SK-N-SH treated with all-trans-retinoic acid at 6 μM for 48 hours (cell line): ENCODE data around the gene ANKRD11.

ENCODE experiments used
- ARNTL ChIP-seq: fragments of 450-650 bp; formaldehyde crosslinking; IDR thresholded peaks from 2 replicates; pipeline ENCODE4 v1.5.0; 2020; ENCODE audit warnings: low read depth, mild to moderate bottlenecking, moderate library complexity, borderline replicate concordance
- CREB5 ChIP-seq: fragments of 250-450 bp; sonication (Bioruptor Pico); IDR thresholded peaks from 2 replicates; pipeline ENCODE4 v1.5.1; 2020; ENCODE audit warnings: low read depth, mild to moderate bottlenecking, moderate library complexity
- CSRNP3 ChIP-seq: fragments of 250-450 bp; sonication (Bioruptor Pico); IDR thresholded peaks from 2 replicates; pipeline ENCODE4 v1.5.1; 2021; ENCODE audit warnings: mild to moderate bottlenecking, moderate library complexity
- GLIS3 ChIP-seq: fragments of 250-450 bp; sonication (Bioruptor Pico); IDR thresholded peaks from 2 replicates; pipeline ENCODE4 v1.5.0; 2020; ENCODE audit warnings: mild to moderate bottlenecking, moderate library complexity
- OSR1 ChIP-seq: fragments of 250-450 bp; sonication (Bioruptor Pico); IDR thresholded peaks from 2 replicates; pipeline ENCODE4 v1.8.0; 2022; ENCODE audit warnings: moderate library complexity, mild to moderate bottlenecking, inconsistent platforms
- PPARA ChIP-seq: fragments of 250-450 bp; sonication (Bioruptor Pico); IDR thresholded peaks from 2 replicates; pipeline ENCODE4 v1.5.0; 2020; ENCODE audit warnings: mild to moderate bottlenecking, borderline replicate concordance
- SNAI2 ChIP-seq: fragments of 250-450 bp; sonication (Bioruptor Pico); IDR thresholded peaks from 2 replicates; pipeline ENCODE4 v1.5.0; 2020; ENCODE audit warnings: mild to moderate bottlenecking, moderate library complexity
- TOX ChIP-seq: fragments of 250-450 bp; sonication (Bioruptor Pico); IDR thresholded peaks from 2 replicates; pipeline ENCODE4 v1.8.0; 2021; ENCODE audit warnings: mild to moderate bottlenecking, moderate library complexity, borderline replicate concordance
- ZFP3 ChIP-seq: fragments of 250-450 bp; sonication (Bioruptor Pico); IDR thresholded peaks from 2 replicates; pipeline ENCODE4 v1.5.0; 2020; ENCODE audit warnings: mild to moderate bottlenecking, moderate library complexity
- ZNF565 ChIP-seq: fragments of 450-650 bp; formaldehyde crosslinking; conservative IDR thresholded peaks from 2 replicates; pipeline ENCODE4 v1.5.0; 2020; ENCODE audit warnings: low read depth, mild to moderate bottlenecking, moderate library complexity
- ZNF70 ChIP-seq: fragments of 450-650 bp; formaldehyde crosslinking; IDR thresholded peaks from 2 replicates; pipeline ENCODE4 v1.5.0; 2020; ENCODE audit warnings: mild to moderate bottlenecking, moderate library complexity

- no peak for TF ChIP-seq ZFP3 (CRISPR knock-in tag)
- TF ChIP-seq ARNTL (CRISPR knock-in tag): no peak
- TF ChIP-seq CREB5: no peak
- no peak for TF ChIP-seq GLIS3 (CRISPR knock-in tag)
- no peak for TF ChIP-seq PPARA (CRISPR knock-in tag)
- no peak for TF ChIP-seq TOX (CRISPR knock-in tag)
- TF ChIP-seq ZNF565 (CRISPR knock-in tag): no peak
- no peak for TF ChIP-seq OSR1
- no peak for TF ChIP-seq ZNF70 (CRISPR knock-in tag)
- no peak for TF ChIP-seq CSRNP3
- TF ChIP-seq SNAI2 (CRISPR knock-in tag): no peak
These were observed 199.0 kb downstream of the ANKRD11 start for GRCh38 chr16:89291363-89291762.
